Breast epithelium (tissue), 3 donors: ENCODE data around the gene SLC44A1.

Experiments
- CTCF ChIP-seq, 3 donors: fragments of 450-650 bp; IDR thresholded peaks; one replicate each; pipeline ENCODE4 v1.5.1; 2016 to 2017; ENCODE audit warnings: antibody characterized with exemption in 3 of 3, mild to moderate bottlenecking in 3 of 3, moderate library complexity in 3 of 3
- POLR2A ChIP-seq: fragments of 450-650 bp; IDR thresholded peaks from one replicate; pipeline ENCODE4 v1.6.1; 2016; ENCODE audit warnings: antibody characterized with exemption, mild to moderate bottlenecking, moderate library complexity

GRCh38 chr9:105338308-105338707, 93.9 kb downstream of the SLC44A1 start:
- TF ChIP-seq CTCF (IDR thresholded peaks at IDR 0.05) = no peak
- TF ChIP-seq POLR2A = no peak
